GM18858 (cell line): Measurements from ENCODE around the gene RASL11B.
"Not testable (repeated sequence)": the region's sequence is repeated elsewhere in the genome, so short reads cannot be mapped to it uniquely, and the experiment has no call there.

Source experiments
- ATAC-seq: cut with Tn5 transposase; IDR thresholded peaks from one replicate; pipeline ENCODE4 v1.9.1; 2021; ENCODE audit not compliant: unreplicated experiment

The RASL11B gene, protein sequence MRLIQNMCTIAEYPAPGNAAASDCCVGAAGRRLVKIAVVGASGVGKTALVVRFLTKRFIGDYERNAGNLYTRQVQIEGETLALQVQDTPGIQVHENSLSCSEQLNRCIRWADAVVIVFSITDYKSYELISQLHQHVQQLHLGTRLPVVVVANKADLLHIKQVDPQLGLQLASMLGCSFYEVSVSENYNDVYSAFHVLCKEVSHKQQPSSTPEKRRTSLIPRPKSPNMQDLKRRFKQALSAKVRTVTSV

GRCh38 chr4:52861879-52862616 is at the start of gene RASL11B:
RASL11B (plus strand) TSS chr4:52862317; CDS start chr4:52862508, 191 bp downstream.
- ATAC-seq, result peak; percentile 94

- ATAC-seq, result no peak
These were observed 48.6 kb upstream of the RASL11B start for GRCh38 chr4:52813546-52813945.

DNA sequence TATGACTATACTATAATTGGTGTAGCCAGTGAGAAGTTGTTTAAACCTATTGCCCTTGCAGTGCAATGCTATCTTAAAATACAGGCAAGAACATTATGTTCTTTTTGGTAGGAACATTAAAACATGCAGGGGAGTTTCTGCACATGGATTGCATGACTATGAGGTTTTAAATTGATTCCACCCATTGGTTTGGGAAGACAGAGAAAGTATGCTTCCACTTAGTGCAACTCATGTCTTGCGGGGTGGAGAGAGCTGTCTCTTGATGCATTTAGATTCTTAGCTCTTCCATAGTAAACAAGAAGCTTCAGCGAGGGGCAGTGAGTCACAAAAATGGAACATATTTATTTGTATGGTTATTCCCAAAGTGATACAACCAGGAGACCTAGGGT is 39.5 kb upstream of the RASL11B start:
- no peak for ATAC-seq

DNA sequence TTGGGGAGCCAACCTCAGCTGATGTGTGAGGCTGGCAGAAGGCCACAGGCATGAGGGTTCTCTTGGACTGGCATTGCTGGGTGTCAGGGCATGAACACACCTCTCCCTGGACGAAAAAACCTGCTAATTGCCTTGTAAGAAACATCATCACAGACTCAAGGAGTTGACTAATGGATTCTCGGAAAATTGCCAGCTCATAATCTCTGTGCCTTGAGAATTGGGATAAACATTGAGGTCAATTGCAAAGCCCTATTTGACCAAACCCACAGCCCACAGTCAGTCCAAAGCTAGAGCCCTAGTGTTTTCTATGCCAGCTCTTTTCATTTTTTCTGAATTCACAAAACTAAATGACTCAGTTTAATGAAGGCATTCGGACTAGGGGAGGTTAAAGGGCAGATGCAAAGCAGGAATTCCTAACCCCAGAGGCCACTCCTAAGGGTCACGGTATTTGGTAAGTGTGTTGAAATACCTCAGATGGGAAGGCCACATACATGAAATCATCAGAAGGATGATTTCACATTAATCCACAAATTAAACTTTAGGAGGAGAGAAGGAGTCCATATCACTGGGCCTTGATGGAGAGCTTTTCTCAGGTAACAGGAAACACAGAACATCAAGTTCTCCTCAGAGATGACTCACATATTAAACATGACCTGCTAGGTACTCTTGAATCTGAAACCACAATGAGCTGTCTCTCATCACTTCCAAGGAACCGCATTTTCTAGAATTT is 39.0 kb upstream of the RASL11B start:
- no peak for ATAC-seq

GRCh38 chr4:52823702-52824092 is 38.4 kb upstream of the RASL11B start:
- ATAC-seq, result no peak

- no peak for ATAC-seq
These were observed 37.9 kb upstream of the RASL11B start for GRCh38 chr4:52824270-52824602.

DNA sequence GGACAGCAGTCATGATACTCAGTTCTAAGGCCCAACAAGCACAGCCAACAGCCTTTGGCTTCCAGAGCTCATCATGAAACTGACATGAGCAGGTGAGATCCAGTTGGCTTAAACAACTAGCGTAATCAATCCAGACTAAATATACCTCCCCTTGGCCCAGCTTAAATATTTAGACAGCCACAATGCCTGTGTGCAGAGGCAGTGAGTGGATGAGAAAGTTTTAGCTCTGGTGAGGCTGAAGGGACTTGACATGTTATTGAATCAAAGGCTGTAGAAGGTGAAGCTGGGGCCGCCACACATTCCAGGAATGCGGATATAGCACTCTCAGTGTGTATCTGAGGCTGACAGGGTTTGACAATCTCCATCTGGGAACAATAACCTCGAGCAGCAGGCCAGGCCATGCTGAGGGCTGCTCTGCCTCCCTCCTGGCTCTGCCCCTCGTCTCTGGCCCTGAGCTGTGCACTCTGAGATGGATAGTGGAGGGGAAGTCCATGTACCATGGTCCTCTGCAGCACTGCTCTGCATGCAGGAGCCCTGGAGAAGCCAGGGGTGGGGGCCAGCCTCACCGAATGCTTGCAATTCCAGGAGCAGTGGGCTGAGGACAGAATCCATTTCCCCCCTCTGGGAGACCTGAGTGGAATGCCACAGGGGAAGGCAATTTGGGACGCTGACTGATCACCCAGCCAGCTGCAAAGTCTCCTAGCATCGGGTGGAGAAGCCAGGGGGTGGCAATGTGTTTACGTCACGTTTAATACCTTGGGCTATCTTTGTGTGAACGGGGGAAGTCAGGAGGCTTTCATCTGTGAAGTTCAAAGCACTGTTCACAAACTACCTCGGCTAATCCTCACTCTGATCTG is 37.3 kb upstream of the RASL11B start:
- ATAC-seq, result no peak

DNA sequence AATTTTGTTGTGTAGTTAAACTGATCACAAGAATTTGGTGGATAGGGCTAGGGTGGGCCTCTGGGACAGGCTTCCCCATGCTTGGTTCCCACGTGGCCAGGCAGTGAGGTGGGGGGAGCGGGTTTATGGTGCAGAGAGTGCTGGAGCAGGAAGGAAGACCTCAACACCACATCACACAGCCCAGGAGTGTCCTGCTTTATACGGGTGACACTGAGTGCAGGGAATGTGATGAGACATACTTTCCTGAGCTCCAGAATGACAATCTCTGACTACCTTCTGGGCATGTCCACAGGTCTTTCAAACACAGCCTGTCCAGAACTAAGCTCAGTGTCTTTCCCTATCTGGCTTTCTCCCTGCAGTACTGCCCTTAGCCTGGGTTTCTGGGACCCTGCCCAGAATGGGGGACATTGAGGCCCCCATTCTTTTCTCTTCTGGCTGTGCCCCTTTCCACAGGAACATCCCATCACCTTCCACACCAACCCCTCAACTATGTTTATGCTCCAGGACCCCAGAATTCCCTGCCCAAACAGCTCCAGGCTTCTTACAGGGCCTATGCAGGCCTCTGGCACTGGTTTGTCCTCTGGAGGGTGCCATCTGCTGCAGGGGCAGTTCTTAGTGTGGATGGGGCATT is 36.5 kb upstream of the RASL11B start:
- ATAC-seq, result no peak

DNA sequence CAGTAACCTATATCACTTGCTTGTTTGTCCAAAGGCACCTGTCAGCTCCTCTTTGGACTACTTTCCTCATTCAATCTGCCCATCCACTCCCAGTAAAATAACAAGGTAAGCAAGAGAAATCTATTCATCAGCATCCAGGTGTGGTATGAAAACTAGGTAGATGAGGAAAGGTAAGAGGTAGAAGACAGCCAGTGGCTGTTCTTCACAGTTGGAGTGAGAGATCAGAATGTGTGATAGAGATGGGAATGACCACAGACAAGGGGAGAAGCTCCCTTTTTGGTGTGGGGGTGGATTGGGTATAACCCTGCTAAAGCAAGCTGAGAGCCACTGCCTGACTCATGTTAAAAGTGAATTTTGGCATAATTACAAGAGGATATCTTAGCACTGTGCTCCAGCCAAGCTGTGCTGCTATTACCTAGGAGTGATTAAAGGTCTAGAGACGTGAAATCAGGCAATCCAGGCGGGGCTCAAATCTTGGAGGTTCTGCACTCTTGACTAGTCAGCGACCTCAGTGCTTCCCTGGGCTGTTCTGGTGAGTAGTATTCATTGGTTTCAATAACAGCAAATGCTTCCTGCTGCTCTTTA is 28.1 kb upstream of the RASL11B start:
- no peak for ATAC-seq

- ATAC-seq, result not testable (repeated sequence)
These were observed 27.3 kb upstream of the RASL11B start for GRCh38 chr4:52834641-52835456.

DNA sequence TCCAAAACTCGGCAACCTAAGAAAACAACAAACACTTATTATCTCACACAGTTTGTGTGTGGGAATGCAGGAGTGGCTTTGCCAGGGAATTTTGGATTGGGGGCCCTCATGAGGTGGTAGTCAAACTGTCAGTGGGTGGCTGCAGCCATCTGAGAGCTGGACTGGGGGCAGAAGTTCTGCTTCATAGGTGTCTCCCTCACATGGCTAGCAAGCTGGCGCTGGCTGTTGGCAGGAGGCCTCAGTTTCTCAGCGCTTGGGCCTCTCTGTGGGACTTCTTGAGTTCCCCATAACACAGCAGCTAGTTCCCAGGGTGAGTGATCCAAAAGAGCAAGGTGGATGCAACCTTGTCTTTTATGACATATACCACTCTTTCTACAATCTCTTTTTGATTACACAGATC is 26.0 kb upstream of the RASL11B start:
- ATAC-seq, result no peak

- no peak for ATAC-seq
These were observed 25.4 kb upstream of the RASL11B start for GRCh38 chr4:52836678-52837077.

- no peak for ATAC-seq
These were observed 24.2 kb upstream of the RASL11B start for GRCh38 chr4:52837716-52838558.

DNA sequence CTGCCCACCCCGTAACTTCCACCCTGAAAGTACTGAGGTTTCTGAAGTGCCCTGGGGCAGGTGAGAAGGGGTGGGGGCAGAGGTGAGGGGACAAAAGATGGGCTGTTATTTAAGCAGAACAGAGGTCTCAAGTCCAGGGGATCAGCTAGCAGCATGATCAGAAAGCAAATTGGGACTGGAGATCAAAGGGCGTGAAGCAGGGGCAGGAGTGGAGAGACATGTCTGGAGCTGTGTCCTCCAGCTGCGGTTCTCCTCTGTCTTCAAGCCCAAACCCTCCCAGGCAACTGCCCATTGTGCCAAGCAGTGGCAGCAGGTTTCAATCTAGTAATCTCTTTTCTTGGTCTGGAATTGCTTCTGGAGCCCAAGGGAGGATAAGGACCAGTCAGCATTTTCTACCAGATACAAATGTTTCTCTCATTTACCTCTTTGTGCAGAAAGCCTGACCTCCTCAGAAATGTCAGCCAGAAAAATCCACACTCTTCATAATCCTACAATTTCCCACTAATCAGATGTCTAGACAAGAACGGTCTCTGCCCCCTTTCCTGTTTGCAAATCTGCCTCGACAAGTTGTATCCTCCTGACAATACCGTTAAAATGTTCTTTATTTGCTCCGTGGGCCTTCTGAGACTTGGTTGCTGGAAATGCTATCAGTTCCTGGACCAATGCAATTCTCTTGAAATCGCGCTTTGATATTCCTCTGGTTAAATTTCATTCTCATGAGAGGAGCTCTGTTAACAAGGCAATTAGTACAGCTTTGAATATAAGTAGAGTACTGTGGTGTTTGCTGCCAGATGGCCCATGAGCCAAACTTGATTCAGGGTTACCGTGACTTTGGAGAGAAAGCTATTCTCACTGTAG is 23.2 kb upstream of the RASL11B start:
- ATAC-seq, result no peak

GRCh38 chr4:52840531-52841370 is 21.4 kb upstream of the RASL11B start:
- no peak for ATAC-seq

DNA sequence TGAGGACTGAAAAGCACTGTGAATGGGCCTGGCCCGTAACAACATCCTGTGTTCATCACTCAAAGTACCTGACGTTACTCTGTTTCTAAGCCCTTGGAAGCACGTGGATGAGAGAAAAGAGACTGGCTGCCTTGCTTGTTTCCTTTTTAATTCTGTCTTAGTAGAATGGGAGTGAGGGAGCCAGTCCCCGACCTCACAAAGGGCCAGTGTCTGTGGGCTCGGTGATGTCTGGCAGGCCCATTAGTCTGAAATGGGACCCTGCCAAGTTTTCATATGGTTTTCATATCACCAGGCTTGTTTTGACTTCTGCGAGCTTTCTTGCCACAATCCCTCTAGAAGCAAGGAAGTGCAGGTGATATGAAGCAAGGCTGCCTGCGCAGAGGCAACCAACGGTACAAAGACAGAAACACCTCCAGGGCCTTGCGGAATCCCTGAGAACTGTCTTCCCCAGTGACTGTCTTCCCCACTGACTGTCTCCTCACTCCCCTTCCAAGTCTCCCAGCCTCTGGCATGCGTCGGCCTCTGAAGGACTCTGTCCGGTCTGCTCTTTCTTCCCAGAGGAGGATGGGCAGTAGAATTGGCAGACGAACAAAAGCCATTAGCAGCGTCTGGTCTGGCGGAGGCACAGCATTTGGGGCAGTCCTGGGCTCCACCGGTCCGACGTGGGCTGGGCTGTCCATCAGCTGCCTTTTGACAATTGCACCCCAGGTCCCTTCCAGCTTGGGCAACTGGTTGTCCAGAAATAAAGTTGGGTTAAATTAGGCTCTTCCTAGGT is 20.2 kb upstream of the RASL11B start:
- no peak for ATAC-seq
